ENCODE results near the gene RASA2. TPM values are rescaled to one million over a fixed set of nuclear protein-coding genes. Genes with fewer than 3 reads are reported as not detected.

Gene RASA2
- total and polyA plus RNA-seq, 2 of the 8 experiments (the other 6 are each of a cell fraction or from before 2014, with no cell fraction given) = 3.5 to 15.9 TPM

- no peaks in the 10 kb centered on the region for H3K4me1 ChIP-seq (replicated peaks in 1 of 4; ENCODE audit: control insufficient read depth in 3 of 4, insufficient read depth in 4 of 4, low read length in 3 of 4)
- no peaks in the 10 kb centered on the region for H3K27me3 ChIP-seq (replicated peaks in 1 of 4; ENCODE audit: control insufficient read depth in 3 of 4, extremely low read depth in 1 of 4, insufficient read depth in 3 of 4, low read length in 3 of 4)
- no peaks in the 10 kb centered on the region for H3K23me2 ChIP-seq (ENCODE audit: low read depth, low read length)
- no peaks in the 10 kb centered on the region for H3K79me2 ChIP-seq (ENCODE audit: control insufficient read depth in 1 of 2, insufficient read depth in 2 of 2, low read length in 2 of 2)
- H3K4me2 ChIP-seq (ENCODE audit: insufficient read depth in 1 of 2, low read depth in 2 of 2, low read length in 2 of 2) = no peak overlapping the region
- no peak overlapping the region for H2BK5ac ChIP-seq (ENCODE audit: low read depth, low read length)
- H2AK5ac ChIP-seq (ENCODE audit: low read depth, low read length) = no peak overlapping the region
- no peak overlapping the region for H2BK20ac ChIP-seq (ENCODE audit: low read length)
- no peak overlapping the region for H2BK120ac ChIP-seq (replicated peaks; ENCODE audit: low read depth, low read length)
- no peak overlapping the region for H3K56ac ChIP-seq (replicated peaks; ENCODE audit: insufficient read length, low read depth, low read length)
- H3K23ac ChIP-seq (ENCODE audit: insufficient read length) = no peak overlapping the region
- no peaks in the 10 kb centered on the region for H3K9me3 ChIP-seq (ENCODE audit: insufficient read depth in 2 of 2, low read depth in 1 of 2, low read length in 1 of 2)
- FAIRE-seq (no peak), DNase-seq (ENCODE audit: low read depth in 1 of 2, low spot score in 2 of 2) (no peak)
- WGBS, 2 experiments (ENCODE audit: extremely low coverage in 1 of 2, insufficient coverage in 1 of 2, insufficient read length in 1 of 2, insufficient replicate concordance in 2 of 2, low coverage in 1 of 2, low lambda C conversion rate in 2 of 2, missing lambda C conversion rate in 1 of 2) = 91% methylated on average over 6 of the region's 6 CpGs; no CpG with 5 or more reads in 1 of the 2 experiments
- H4K5ac ChIP-seq (ENCODE audit: insufficient read length, low read depth, low read length) = no peak overlapping the region
- no peaks in the 10 kb centered on the region for H4K20me1 ChIP-seq (replicated peaks in 1 of 2; ENCODE audit: control insufficient read depth in 1 of 2, insufficient read depth in 2 of 2, low read length in 2 of 2)
- no peak overlapping the region for H4K8ac ChIP-seq (ENCODE audit: extremely low read depth, insufficient read depth, low read length)
- no peaks in the 10 kb centered on the region for H3K79me1 ChIP-seq (ENCODE audit: low read depth, low read length)
- no peak overlapping the region for H2BK12ac ChIP-seq (ENCODE audit: low read depth, low read length)
- no peak overlapping the region for H3K9ac ChIP-seq (replicated peaks in 1 of 4; ENCODE audit: extremely low read depth in 1 of 4, low read depth in 3 of 4, low read length in 3 of 4)
- H3K27ac ChIP-seq (ENCODE audit: low read depth, low read length) = no peak overlapping the region
- ChIA-PET POLR2A (ENCODE audit: partially characterized antibody) (interaction anchor here (1.1 kb wide), 1 partner anchor 83 kb away, joined by 3 read pairs; no protein-coding TSS in a partner anchor), CTCF (ENCODE audit: partially characterized antibody) (interaction anchor here (0.7 to 2.1 kb wide), 7 partner anchors 9 to 355 kb away, joined by 3 to 10 read pairs (median 3); no protein-coding TSS in a partner anchor)
- H3K36me3 ChIP-seq (ENCODE audit: control insufficient read depth in 2 of 4, insufficient read depth in 4 of 4, low read length in 3 of 4) = peaks cover 0 to 13% (median 1%) of the 10 kb centered on the region in 4 experiments; a peak in 2 of 8 replicates
- H3K4me3 ChIP-seq (ENCODE audit: extremely low read depth in 1 of 4, insufficient read depth in 2 of 4, low read depth in 3 of 4, low read length in 4 of 4) = no peak overlapping the region
- H4K91ac ChIP-seq (replicated peaks; ENCODE audit: insufficient read length, low read length) = no peak overlapping the region
- H3K4ac ChIP-seq (replicated peaks; ENCODE audit: insufficient read length, low read depth, low read length) = no peak overlapping the region
- no peak overlapping the region for H3K14ac ChIP-seq (ENCODE audit: insufficient read length)
- H2BK15ac ChIP-seq (ENCODE audit: low read length) = no peak overlapping the region
- no peak overlapping the region for H3K18ac ChIP-seq (ENCODE audit: extremely low read depth, low read length)
- no peak overlapping the region for H2AFZ ChIP-seq (ENCODE audit: low read length)
- TF ChIP-seq POLR2A (IDR thresholded peaks at IDR 0.05; ENCODE audit: control extremely low read depth in 1 of 2, low read depth in 2 of 2, low read length in 2 of 2) = no peak
- TF ChIP-seq NANOG (IDR thresholded peaks at IDR 0.05; ENCODE audit: insufficient read depth, low read depth, low read length, poor library complexity, severe bottlenecking) = no peak
Measured at GRCh38 chr3:141570068-141570467, 83.2 kb downstream of the RASA2 start.

Measured in H1 (cell line).